ENCODE results near the gene CENPC.

CENPC gene

GRCh38 chr4:67573193-67573592 lies 27.9 kb upstream of the CENPC start:
- DNase-seq (ENCODE audit: extremely low read depth, insufficient read length) = no peak
- no peak for TF ChIP-seq CTCF (IDR thresholded peaks at IDR 0.05; ENCODE audit: insufficient read depth, low read length, poor library complexity, severe bottlenecking)
- no peak overlapping the region for H3K4me3 ChIP-seq (replicated peaks; ENCODE audit: low read depth, low read length)
- H3K27me3 ChIP-seq (replicated peaks; ENCODE audit: control insufficient read depth, insufficient read depth, low read length) = no peaks in the 10 kb centered on the region
- H3K36me3 ChIP-seq (ENCODE audit: control insufficient read depth, insufficient read depth, low read length) = no peaks in the 10 kb centered on the region

GRCh38 chr4:67571975-67572374 lies 26.7 kb upstream of the CENPC start:
- Histone ChIP-seq H3K27me3 (replicated peaks; ENCODE audit: control insufficient read depth, insufficient read depth, low read length) (no peaks in the 10 kb centered on the region), H3K4me3 (replicated peaks; ENCODE audit: low read depth, low read length) (no peak overlapping the region), H3K36me3 (ENCODE audit: control insufficient read depth, insufficient read depth, low read length) (no peaks in the 10 kb centered on the region)
- TF ChIP-seq CTCF (IDR thresholded peaks at IDR 0.05; ENCODE audit: insufficient read depth, low read length, poor library complexity, severe bottlenecking) = no peak
- no peak for DNase-seq (ENCODE audit: extremely low read depth, insufficient read length)

- Histone ChIP-seq H3K4me3 (replicated peaks; ENCODE audit: low read depth, low read length) (no peak overlapping the region), H3K27me3 (replicated peaks; ENCODE audit: control insufficient read depth, insufficient read depth, low read length) (no peaks in the 10 kb centered on the region), H3K36me3 (ENCODE audit: control insufficient read depth, insufficient read depth, low read length) (no peaks in the 10 kb centered on the region)
- DNase-seq (ENCODE audit: extremely low read depth, insufficient read length) = no peak
- TF ChIP-seq CTCF (IDR thresholded peaks at IDR 0.05; ENCODE audit: insufficient read depth, low read length, poor library complexity, severe bottlenecking) = no peak
These were observed 25.2 kb upstream of the CENPC start for GRCh38 chr4:67570537-67570936.

- Histone ChIP-seq H3K4me3 (replicated peaks; ENCODE audit: low read depth, low read length) (no peak overlapping the region), H3K27me3 (replicated peaks; ENCODE audit: control insufficient read depth, insufficient read depth, low read length) (no peaks in the 10 kb centered on the region), H3K36me3 (ENCODE audit: control insufficient read depth, insufficient read depth, low read length) (no peaks in the 10 kb centered on the region)
- DNase-seq (ENCODE audit: extremely low read depth, insufficient read length) = no peak
- TF ChIP-seq CTCF (IDR thresholded peaks at IDR 0.05; ENCODE audit: insufficient read depth, low read length, poor library complexity, severe bottlenecking) = no peak
These were observed 23.5 kb upstream of the CENPC start for GRCh38 chr4:67568820-67569219.

- no peak for DNase-seq (ENCODE audit: extremely low read depth, insufficient read length)
- H3K36me3 ChIP-seq (ENCODE audit: control insufficient read depth, insufficient read depth, low read length) = no peaks in the 10 kb centered on the region
- no peak overlapping the region for H3K4me3 ChIP-seq (replicated peaks; ENCODE audit: low read depth, low read length)
- no peaks in the 10 kb centered on the region for H3K27me3 ChIP-seq (replicated peaks; ENCODE audit: control insufficient read depth, insufficient read depth, low read length)
- TF ChIP-seq CTCF (IDR thresholded peaks at IDR 0.05; ENCODE audit: insufficient read depth, low read length, poor library complexity, severe bottlenecking) = no peak
These were observed 21.0 kb upstream of the CENPC start for GRCh38 chr4:67566335-67566734.

- H3K4me3 ChIP-seq (replicated peaks; ENCODE audit: low read depth, low read length) = no peak overlapping the region
- H3K36me3 ChIP-seq (ENCODE audit: control insufficient read depth, insufficient read depth, low read length) = no peaks in the 10 kb centered on the region
- no peak for DNase-seq (ENCODE audit: extremely low read depth, insufficient read length)
- no peaks in the 10 kb centered on the region for H3K27me3 ChIP-seq (replicated peaks; ENCODE audit: control insufficient read depth, insufficient read depth, low read length)
- no peak for TF ChIP-seq CTCF (IDR thresholded peaks at IDR 0.05; ENCODE audit: insufficient read depth, low read length, poor library complexity, severe bottlenecking)
These were observed 20.0 kb upstream of the CENPC start for GRCh38 chr4:67565284-67565683.
